GM23338 (cell line): Measurements from ENCODE around the gene OR13D1. TPM values are rescaled to one million over a fixed set of nuclear protein-coding genes. Genes with fewer than 3 reads are reported as not detected.

ENCODE experiments used
- ATAC-seq: fragments of 200-7000 bp; cut with Tn5 transposase; 3 replicates; pipeline ENCODE4 v1.9.1; 2020
- DNase-seq: peaks from one replicate; pipeline ENCODE4 v3.0.0-alpha.2; 2015; ENCODE audit warnings: low spot score
- H2AFZ ChIP-seq: fragments of 200-600 bp; sonication (generic); 2 replicates; pipeline ENCODE4 v1.8.0; 2016; ENCODE audit warnings: antibody characterized with exemption, mild to moderate bottlenecking, moderate library complexity
- H3F3A ChIP-seq: fragments of 200-600 bp; sonication (generic); replicated peaks from 2 replicates; pipeline ENCODE4 v1.8.0; 2017; ENCODE audit warnings: antibody characterized with exemption, mixed run types, low read depth
- H3K27ac ChIP-seq: fragments of 200-600 bp; sonication (generic); 2 replicates; pipeline ENCODE4 v1.6.1; 2016; ENCODE audit warnings: low read depth
- H3K27me3 ChIP-seq: fragments of 200-600 bp; sonication (generic); 2 replicates; pipeline ENCODE4 v1.8.0; 2016; ENCODE audit warnings: mild to moderate bottlenecking, mixed run types, moderate library complexity; ENCODE audit not compliant: insufficient read depth
- H3K36me3 ChIP-seq: fragments of 200-600 bp; sonication (generic); 2 replicates; pipeline ENCODE4 v1.8.0; 2016; ENCODE audit warnings: mild to moderate bottlenecking; ENCODE audit not compliant: insufficient read depth
- H3K4me1 ChIP-seq: fragments of 200-600 bp; sonication (generic); 2 replicates; pipeline ENCODE4 v1.8.0; 2016; ENCODE audit warnings: mild to moderate bottlenecking, moderate library complexity; ENCODE audit not compliant: insufficient read depth
- H3K4me2 ChIP-seq: fragments of 200-600 bp; sonication (generic); 2 replicates; pipeline ENCODE4 v1.7.1; 2017; ENCODE audit warnings: mixed run types
- H3K4me3 ChIP-seq: fragments of 200-600 bp; sonication (generic); 2 replicates; pipeline ENCODE4 v1.6.1; 2016; ENCODE audit warnings: mixed run types
- H3K79me2 ChIP-seq: fragments of 200-600 bp; sonication (generic); replicated peaks from 2 replicates; pipeline ENCODE4 v1.8.0; 2017; ENCODE audit warnings: mild to moderate bottlenecking; ENCODE audit not compliant: insufficient read depth
- H3K9me2 ChIP-seq: fragments of 200-600 bp; sonication (generic); 2 replicates; pipeline ENCODE4 v1.8.0; 2017; ENCODE audit not compliant: insufficient read depth
- H4K20me1 ChIP-seq: fragments of 200-600 bp; sonication (generic); replicated peaks from 2 replicates; pipeline ENCODE4 v1.8.0; 2017; ENCODE audit warnings: mild to moderate bottlenecking; ENCODE audit not compliant: insufficient read depth
- H3K27ac Mint-ChIP-seq: 2 replicates; pipeline ENCODE4 v1.8.0; 2020; ENCODE audit warnings: inconsistent platforms, mild to moderate bottlenecking, moderate library complexity, mixed read lengths
- H3K27me3 Mint-ChIP-seq: 3 replicates; pipeline ENCODE4 v1.8.0; 2022; ENCODE audit warnings: low read depth, mild to moderate bottlenecking, moderate library complexity, mixed read lengths, inconsistent platforms; ENCODE audit not compliant: insufficient read depth, poor library complexity
- H3K36me3 Mint-ChIP-seq: 3 replicates; pipeline ENCODE4 v1.8.0; 2021; ENCODE audit warnings: low read depth, mild to moderate bottlenecking, inconsistent platforms, moderate library complexity, mixed read lengths
- H3K4me1 Mint-ChIP-seq: 3 replicates; pipeline ENCODE4 v1.8.0; 2020; ENCODE audit warnings: mild to moderate bottlenecking, inconsistent platforms, mixed read lengths
- H3K4me3 Mint-ChIP-seq: 3 replicates; pipeline ENCODE4 v1.8.0; 2021; ENCODE audit warnings: moderate library complexity, mild to moderate bottlenecking, inconsistent platforms, mixed read lengths
- H3K9me3 Mint-ChIP-seq: 3 replicates; pipeline ENCODE4 v1.8.0; 2020; ENCODE audit warnings: moderate library complexity, mild to moderate bottlenecking, inconsistent platforms, mixed read lengths
- CREB1 ChIP-seq: fragments of 250-450 bp; sonication (Bioruptor Pico); IDR thresholded peaks from 2 replicates; pipeline ENCODE4 v1.5.0; 2020; ENCODE audit warnings: low read depth, mild to moderate bottlenecking, moderate library complexity
- CTCF ChIP-seq, 2 experiments: fragments of 200-600 bp in 1 of 2; sonication (generic) in 1 of 2; conservative IDR thresholded peaks; 2 replicates each; pipeline versions ENCODE4 v1.5.1 to v1.6.1; 2016 to 2017; ENCODE audit warnings: antibody characterized with exemption in 2 of 2, low read depth in 2 of 2, mild to moderate bottlenecking in 2 of 2, moderate library complexity in 1 of 2
- ETS1 ChIP-seq: IDR thresholded peaks from 2 replicates; pipeline ENCODE4 v1.6.1; 2016; ENCODE audit warnings: antibody characterized with exemption
- EZH2 ChIP-seq: fragments of 200-600 bp; sonication (generic); IDR thresholded peaks from one replicate; pipeline ENCODE4 v1.8.0; 2017; ENCODE audit warnings: antibody characterized with exemption, mild to moderate bottlenecking, low read depth; ENCODE audit not compliant: unreplicated experiment
- EZH2phosphoT487 ChIP-seq: fragments of 200-600 bp; sonication (generic); IDR thresholded peaks from one replicate; pipeline ENCODE4 v1.8.1; 2018; ENCODE audit warnings: antibody characterized with exemption; ENCODE audit not compliant: unreplicated experiment
- JUNB ChIP-seq: IDR thresholded peaks from one replicate; pipeline ENCODE4 v1.6.1; 2016; ENCODE audit warnings: antibody characterized with exemption; ENCODE audit not compliant: unreplicated experiment
- NANOG ChIP-seq: IDR thresholded peaks from 2 replicates; pipeline ENCODE4 v1.6.1; 2016; ENCODE audit warnings: antibody characterized with exemption, borderline replicate concordance
- POLR2AphosphoS5 ChIP-seq: IDR thresholded peaks from 2 replicates; pipeline ENCODE4 v1.6.1; 2016; ENCODE audit warnings: antibody characterized with exemption, low read depth
- REST ChIP-seq: IDR thresholded peaks from one replicate; pipeline ENCODE4 v1.6.1; 2018; ENCODE audit warnings: antibody characterized with exemption; ENCODE audit not compliant: unreplicated experiment
- STAT1 ChIP-seq: IDR thresholded peaks from one replicate; pipeline ENCODE4 v1.6.1; 2016; ENCODE audit warnings: antibody characterized with exemption; ENCODE audit not compliant: unreplicated experiment
- ZNF114 ChIP-seq: fragments of 250-450 bp; sonication (Bioruptor Pico); IDR thresholded peaks from 2 replicates; pipeline ENCODE4 v1.5.0; 2020; ENCODE audit warnings: mild to moderate bottlenecking, moderate library complexity
- ZNF331 ChIP-seq: fragments of 250-450 bp; sonication (Bioruptor Pico); IDR thresholded peaks from 2 replicates; pipeline ENCODE4 v1.5.0; 2020; ENCODE audit warnings: low read depth, mild to moderate bottlenecking, moderate library complexity
- ZNF462 ChIP-seq: fragments of 250-450 bp; sonication (Bioruptor Pico); IDR thresholded peaks from 2 replicates; pipeline ENCODE4 v1.5.0; 2020; ENCODE audit warnings: mild to moderate bottlenecking, moderate library complexity
- polyA plus RNA-seq: library from polyadenylated mRNA; unstranded; fragments of >200 nt; fragmentation: Nextera tagmentation; extraction: Ambion mirVana; gene quantifications from 2 replicates; pipeline ENCODE4 v1.2.1, GENCODE V29; 2016
- total RNA-seq: library from RNA; depleted of rRNA; stranded (reverse); fragments of >200 nt; shearing (Covaris generic); gene quantifications from 2 replicates; pipeline ENCODE4 v1.2.3, GENCODE V29; 2014

Gene OR13D1
- total and polyA plus RNA-seq, 2 experiments from 2014 or later = not detected

GRCh38 chr9:104658496-104659195, 35.7 kb upstream of the OR13D1 start:
- TF ChIP-seq EZH2phosphoT487 = no peak
- no peak for TF ChIP-seq STAT1
- TF ChIP-seq ZNF462 = no peak
- TF ChIP-seq REST = no peak
- TF ChIP-seq JUNB = no peak
- TF ChIP-seq CREB1 (CRISPR knock-in tag) = no peak
- no peak for TF ChIP-seq ETS1
- no peak for TF ChIP-seq POLR2AphosphoS5
- no peak for TF ChIP-seq EZH2
- TF ChIP-seq ZNF331 (CRISPR knock-in tag) = no peak
- no peak for TF ChIP-seq NANOG
- no peak for TF ChIP-seq ZNF114 (CRISPR knock-in tag)
- TF ChIP-seq CTCF (conservative IDR thresholded peaks at IDR 0.05; ENCODE audit: low read depth in 2 of 2) = no peak
- Histone ChIP-seq H3K27me3 (no peaks in the 10 kb centered on the region), H2AFZ (no peak overlapping the region), H3K79me2 (no peaks in the 10 kb centered on the region), H4K20me1 (no peaks in the 10 kb centered on the region), H3F3A (no peaks in the 10 kb centered on the region), H3K4me1 (no peaks in the 10 kb centered on the region), H3K9me2 (no peaks in the 10 kb centered on the region), H3K4me2 (no peak overlapping the region), H3K36me3 (no peaks in the 10 kb centered on the region), H3K27ac (no peak overlapping the region), H3K4me3 (no peak overlapping the region)
- H3K27me3 Mint-ChIP-seq = peaks cover 2% of the 10 kb centered on the region
- H3K4me1 Mint-ChIP-seq = no peaks in the 10 kb centered on the region
- H3K4me3 Mint-ChIP-seq = no peak overlapping the region
- no peaks in the 10 kb centered on the region for H3K9me3 Mint-ChIP-seq
- no peak for DNase-seq
- H3K27ac Mint-ChIP-seq = no peak overlapping the region
- ATAC-seq = no peak
- no peaks in the 10 kb centered on the region for H3K36me3 Mint-ChIP-seq
